ENCODE data around the gene RALGPS1. TPM values are rescaled to one million over a fixed set of nuclear protein-coding genes. Genes with fewer than 3 reads are reported as not detected.

The RALGPS1 gene
- total RNA-seq, 1 donor from 2014 or later, result 86.6 TPM

- DNase-seq, result no peak
Measured at GRCh38 chr9:127102788-127103187, 188.2 kb downstream of the RALGPS1 start.

DNA sequence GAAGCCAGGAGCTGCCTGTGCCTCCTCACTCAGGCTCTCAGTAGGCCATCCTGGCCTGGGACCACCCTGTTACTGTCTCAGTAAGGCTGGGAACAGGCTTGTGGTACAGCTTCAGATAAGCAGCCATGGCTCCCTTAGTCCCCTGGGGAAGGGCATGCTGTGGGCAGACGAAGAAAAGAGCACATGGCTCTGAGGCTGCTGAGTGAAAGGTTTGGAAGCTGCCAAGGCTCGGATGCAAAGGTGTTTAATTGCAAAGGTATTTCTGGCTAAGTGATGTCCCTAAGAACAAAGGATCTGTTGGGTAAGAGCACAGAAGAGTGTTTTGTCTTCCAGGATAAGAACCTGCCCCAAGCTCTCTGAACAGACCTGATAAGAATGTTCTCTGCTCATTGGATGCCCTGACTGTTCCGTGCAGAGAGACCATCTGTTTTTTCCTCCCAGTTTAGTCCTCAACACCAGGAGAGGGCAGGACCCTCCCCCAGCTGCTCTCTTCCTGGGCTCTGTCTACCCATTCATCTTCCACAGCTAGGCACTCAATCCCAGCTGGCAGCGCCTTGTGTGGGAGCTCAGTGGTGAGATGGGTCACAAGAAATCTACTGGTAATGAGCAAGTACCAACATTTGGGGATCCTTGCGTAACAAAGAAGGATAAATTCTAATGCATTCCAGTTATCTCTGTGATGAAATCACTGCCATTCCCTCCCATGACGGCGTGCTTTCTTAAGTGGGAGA lies 190.2 kb downstream of the RALGPS1 start:
- DNase-seq, result no peak

DNA sequence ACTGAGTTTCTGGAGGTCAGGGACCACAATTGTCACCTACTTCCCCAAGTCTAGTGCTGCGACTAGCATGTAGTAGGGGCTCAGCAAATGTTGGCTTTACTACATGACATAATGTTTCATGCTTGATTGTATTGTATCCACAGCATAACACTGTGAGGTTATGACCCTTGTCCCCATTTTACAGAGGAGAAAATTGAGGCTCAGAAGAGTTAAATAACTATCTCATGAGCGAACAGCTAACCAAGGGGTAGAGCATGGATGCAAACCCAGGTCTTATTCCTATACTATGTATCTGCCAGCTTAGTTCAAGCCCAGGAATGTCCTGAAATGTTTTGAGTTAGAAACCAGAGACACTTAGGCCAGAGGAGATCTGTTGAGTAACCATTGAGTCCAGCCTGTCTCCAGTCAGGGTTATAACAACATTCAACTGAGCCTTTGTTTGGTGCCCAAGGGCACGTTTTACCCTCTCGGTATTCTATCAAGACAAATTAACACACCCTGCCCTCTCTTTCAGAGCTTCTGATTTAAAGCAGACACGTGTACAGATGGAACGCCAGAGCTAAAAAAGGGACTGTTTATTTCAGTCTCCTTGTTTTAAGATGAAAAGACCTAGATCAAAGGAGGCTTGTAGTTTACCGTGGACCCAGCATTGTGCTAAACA lies 191.4 kb downstream of the RALGPS1 start:
- DNase-seq, result no peak

DNA sequence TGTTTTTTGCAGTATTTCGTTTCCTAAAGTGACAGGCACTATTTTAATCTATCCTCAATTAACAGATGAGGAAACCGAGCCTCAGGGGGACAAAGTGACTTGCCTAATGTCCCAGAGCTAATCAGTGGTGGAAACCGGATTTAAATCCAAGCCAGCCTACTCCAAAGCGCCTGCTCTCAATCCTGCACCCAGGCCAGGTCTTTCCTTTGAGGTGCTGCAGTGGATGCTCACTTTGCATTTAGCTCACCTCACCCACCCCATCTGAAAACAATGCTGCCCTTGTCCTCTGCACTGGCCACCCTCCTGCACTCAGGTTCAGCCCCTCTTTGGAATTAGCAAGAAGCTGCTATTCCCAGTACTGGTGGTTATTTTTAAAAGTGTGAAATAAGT lies 191.9 kb downstream of the RALGPS1 start:
- DNase-seq, result no peak

- DNase-seq, result no peak
Measured at GRCh38 chr9:127107171-127107928, 192.8 kb downstream of the RALGPS1 start.

- no peak for DNase-seq
Measured at GRCh38 chr9:127107929-127108876, 193.6 kb downstream of the RALGPS1 start.

GRCh38 chr9:127109212-127109711 lies 194.7 kb downstream of the RALGPS1 start:
- DNase-seq, result no peak

DNA sequence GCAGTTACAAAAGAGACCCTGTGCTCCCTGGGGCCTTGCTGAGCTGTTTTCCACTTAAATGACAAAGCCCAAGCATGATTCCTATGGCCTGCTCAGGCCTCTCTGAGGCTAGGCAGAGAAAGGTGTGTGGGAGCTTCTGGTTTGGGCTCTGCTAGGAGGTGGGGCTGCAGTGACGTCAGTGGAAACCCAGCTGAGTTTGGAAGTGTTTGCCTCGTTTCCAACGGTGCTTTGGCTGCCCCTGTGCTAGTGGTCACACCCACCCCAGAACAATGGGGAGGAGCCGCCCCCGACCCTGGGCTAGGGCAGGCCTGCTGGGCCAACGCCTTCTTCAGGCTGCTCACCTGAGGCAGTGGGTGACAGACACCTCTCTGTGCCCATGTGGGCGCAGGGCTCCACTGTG lies 197.5 kb downstream of the RALGPS1 start:
- no peak for DNase-seq

DNA sequence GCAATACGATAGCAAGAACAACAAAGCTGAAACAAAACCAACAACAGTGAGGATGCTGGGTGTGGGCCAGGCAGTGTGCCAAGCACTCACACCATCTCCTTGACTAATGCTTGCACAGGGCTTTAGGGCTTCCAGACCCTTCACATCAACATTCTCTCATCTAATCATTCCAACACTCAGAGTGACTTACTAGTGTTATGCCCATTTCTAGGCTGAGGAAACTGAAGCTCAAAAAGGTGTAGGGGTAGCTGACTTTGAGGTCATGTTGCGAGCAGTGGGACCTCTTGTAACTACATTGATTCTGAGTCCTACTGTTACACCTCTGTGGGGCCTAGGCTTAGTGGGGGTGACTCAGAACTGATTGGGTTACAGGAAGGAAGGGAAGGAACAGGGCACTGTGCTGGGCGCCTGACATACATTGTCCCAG lies 198.2 kb downstream of the RALGPS1 start:
- no peak for DNase-seq

DNA sequence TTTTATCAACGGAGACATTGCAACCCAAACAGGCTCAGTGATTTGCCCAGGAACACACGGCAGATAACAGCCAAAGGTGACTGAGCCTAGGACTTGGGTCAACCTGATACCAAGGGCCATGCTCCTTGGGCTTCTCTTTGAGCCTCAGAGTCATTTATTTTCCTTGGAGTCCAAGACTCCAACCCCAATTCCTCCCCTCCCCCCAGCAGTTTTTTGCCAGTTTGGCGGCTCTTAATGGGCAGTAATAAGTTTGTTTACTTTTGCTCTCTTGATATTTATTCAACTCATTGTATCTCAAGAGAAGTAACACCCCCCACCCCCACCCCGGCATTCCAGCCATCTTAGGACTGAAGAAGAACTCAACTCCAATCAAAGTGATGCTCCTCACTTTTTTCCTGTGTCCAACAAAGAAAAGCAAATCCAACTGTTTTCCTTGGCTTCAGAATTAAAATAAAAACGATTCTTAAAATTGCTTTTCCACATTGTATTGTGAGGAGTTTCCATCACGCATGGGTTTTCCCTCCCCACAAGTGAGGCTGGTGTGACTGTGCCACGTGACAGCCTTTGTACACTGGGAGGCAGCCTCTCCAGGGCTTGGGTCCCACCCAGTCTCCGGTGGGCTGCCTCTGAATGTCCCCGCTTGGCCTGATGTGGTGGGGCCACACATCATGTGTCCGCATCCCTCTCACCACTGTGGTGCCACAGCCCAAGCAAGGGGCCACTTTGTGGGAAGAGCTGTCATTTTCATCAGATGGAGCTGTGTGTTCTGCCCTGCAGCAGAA lies 198.8 kb downstream of the RALGPS1 start:
- DNase-seq, result no peak

GRCh38 chr9:127114606-127115005 lies 200.0 kb downstream of the RALGPS1 start:
- no peak for DNase-seq

- no peak for DNase-seq
Measured at GRCh38 chr9:127116088-127116726, 201.6 kb downstream of the RALGPS1 start.

- no peak for DNase-seq
Measured at GRCh38 chr9:127116957-127117356, 202.4 kb downstream of the RALGPS1 start.

- DNase-seq, result no peak
Measured at GRCh38 chr9:127117801-127118200, 203.2 kb downstream of the RALGPS1 start.

GRCh38 chr9:127118597-127119319 lies 204.2 kb downstream of the RALGPS1 start:
- no peak for DNase-seq

DNA sequence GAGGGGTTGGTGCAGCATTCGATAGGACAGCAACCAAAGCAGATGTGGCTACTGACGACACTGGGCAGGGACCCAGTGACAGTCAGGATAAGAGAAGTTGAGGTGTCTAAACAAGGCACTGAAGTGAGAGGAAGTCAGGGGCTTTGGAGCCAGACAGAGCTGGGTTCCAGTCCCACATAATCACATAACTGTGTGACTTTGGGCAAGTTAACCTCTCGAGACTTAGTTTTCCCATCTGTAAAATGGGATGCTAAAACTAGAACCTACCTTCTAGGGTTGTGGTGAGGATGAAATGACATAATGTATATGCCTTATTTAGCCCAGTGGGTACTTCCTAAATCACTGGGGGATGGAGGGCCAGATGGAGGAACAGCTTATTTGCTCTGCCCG lies 204.7 kb downstream of the RALGPS1 start:
- no peak for DNase-seq

GRCh38 chr9:127121628-127122175 lies 207.1 kb downstream of the RALGPS1 start:
- no peak for DNase-seq

DNA sequence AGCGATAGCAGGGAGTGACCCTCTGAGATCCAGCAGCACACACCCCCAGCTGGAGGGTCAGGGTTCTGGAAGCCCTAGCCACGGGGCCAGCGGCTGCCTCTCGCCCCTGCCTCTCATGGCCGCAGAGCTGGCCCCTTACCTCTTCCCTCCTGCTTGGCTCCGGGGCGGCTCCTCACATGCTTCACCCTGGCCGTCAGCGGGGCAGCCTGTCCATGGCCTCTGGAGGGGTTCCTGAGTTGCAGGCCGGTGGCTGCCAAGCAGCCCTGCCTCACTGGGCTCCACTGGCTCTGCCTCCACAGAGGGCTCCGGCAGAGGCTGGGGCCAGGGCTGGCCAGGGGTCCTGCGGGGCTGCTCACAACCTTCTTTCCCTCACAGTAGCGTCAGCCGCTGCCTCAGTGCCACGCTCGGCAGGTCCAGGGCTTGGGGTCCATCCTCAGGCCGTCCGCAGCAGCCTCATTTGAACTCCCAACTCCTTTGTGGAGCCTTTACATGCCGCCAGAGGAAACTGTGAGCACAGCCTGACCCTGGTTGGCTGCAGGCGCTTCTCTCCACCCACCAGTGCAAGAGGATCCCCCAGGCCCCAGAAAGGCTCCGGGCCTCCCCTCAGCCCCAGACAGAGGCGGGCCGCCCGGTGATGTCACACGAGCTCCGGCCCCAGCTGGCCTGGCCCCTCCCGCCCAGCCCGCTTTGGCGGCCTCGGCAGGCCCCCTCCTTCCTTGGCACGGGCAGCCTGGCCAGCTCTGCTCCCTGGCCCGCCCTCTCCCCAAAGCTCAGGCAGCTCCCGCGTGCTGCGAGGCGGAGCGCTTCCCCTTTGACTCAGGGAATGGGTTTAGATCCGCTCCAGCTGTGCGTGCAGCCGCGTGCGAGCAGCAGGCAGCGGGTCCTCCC lies 207.8 kb downstream of the RALGPS1 start, which contains the start of gene ANGPTL2:
TSS of gene ANGPTL2 (minus strand) at position 460 of the 888 bp plus-strand sequence. CDS start 13,904 bp downstream, outside the sequence.
- peak; percentile 89 for DNase-seq
